H1 (cell line): ENCODE measurements around the gene MTFR1L. TPM values are rescaled to one million over a fixed set of nuclear protein-coding genes. Genes with fewer than 3 reads are reported as not detected.

Source experiments
- CTCF ChIA-PET: fragments of 300-600 bp; sonication (Branson Sonifier 250); formaldehyde crosslinking; loops from one replicate; lab custom pipeline; 2021; ENCODE audit not compliant: partially characterized antibody; lab: Charles Lee
- POLR2A ChIA-PET: fragments of 300-600 bp; sonication (Branson Sonifier 250); formaldehyde crosslinking; loops from one replicate; lab custom pipeline; 2021; ENCODE audit warnings: inconsistent platforms; ENCODE audit not compliant: partially characterized antibody; lab: Charles Lee
- DNase-seq, 2 experiments: peaks; one replicate each; pipeline versions ENCODE4 v3.0.0 to v3.0.0-alpha.2; 2010 to 2022; ENCODE audit warnings: low spot score in 2 of 2, low read depth in 1 of 2, mixed read lengths in 1 of 2
- FAIRE-seq: peaks from 2 replicates; lab custom pipeline; 2011; peaks lifted over from hg19 to GRCh38; lab: Jason Lieb, UNC
- H2AFZ ChIP-seq: 2 replicates; pipeline ENCODE4 v1.8.1; 2012; ENCODE audit warnings: low read length, inconsistent platforms
- H2AK5ac ChIP-seq: 2 replicates; pipeline ENCODE4 v1.6.1; 2013; ENCODE audit warnings: low read depth, low read length
- H2BK120ac ChIP-seq: replicated peaks from 2 replicates; pipeline ENCODE3; 2013; ENCODE audit warnings: low read depth, low read length, inconsistent platforms
- H2BK12ac ChIP-seq: 2 replicates; pipeline ENCODE4 v1.6.1; 2013; ENCODE audit warnings: low read depth, low read length
- H2BK15ac ChIP-seq: 2 replicates; pipeline ENCODE4 v1.6.1; 2013; ENCODE audit warnings: low read length
- H2BK20ac ChIP-seq: 2 replicates; pipeline ENCODE4 v1.6.1; 2013; ENCODE audit warnings: low read length
- H2BK5ac ChIP-seq: 2 replicates; pipeline ENCODE4 v1.6.1; 2013; ENCODE audit warnings: low read depth, low read length
- H3K14ac ChIP-seq: 2 replicates; pipeline ENCODE4 v1.6.1; 2013; ENCODE audit warnings: inconsistent platforms; ENCODE audit not compliant: insufficient read length
- H3K18ac ChIP-seq: 2 replicates; pipeline ENCODE4 v1.6.1; 2013; ENCODE audit warnings: low read length; ENCODE audit errors: extremely low read depth
- H3K23ac ChIP-seq: 2 replicates; pipeline ENCODE4 v1.6.1; 2013; ENCODE audit warnings: inconsistent platforms; ENCODE audit not compliant: insufficient read length
- H3K23me2 ChIP-seq: 2 replicates; pipeline ENCODE4 v1.6.1; 2013; ENCODE audit warnings: low read depth, low read length
- H3K27ac ChIP-seq: 2 replicates; pipeline ENCODE4 v1.6.1; 2011; ENCODE audit warnings: low read depth, low read length, inconsistent platforms
- H3K27me3 ChIP-seq, 4 experiments: replicated peaks in 1 of 4; 1 replicate in 1 of 4; 2 replicates in 3 of 4; pipeline versions ENCODE4 v1.6.1 to v1.8.1; 2011 to 2013; ENCODE audit warnings: low read length in 3 of 4, mild to moderate bottlenecking in 3 of 4, inconsistent platforms in 2 of 4, mixed read lengths in 2 of 4, moderate library complexity in 1 of 4; ENCODE audit not compliant: control insufficient read depth in 3 of 4, insufficient read depth in 3 of 4; ENCODE audit errors: extremely low read depth in 1 of 4
- H3K36me3 ChIP-seq, 4 experiments: 2 replicates each; pipeline versions ENCODE4 v1.6.1 to v1.8.1; 2011 to 2013; ENCODE audit warnings: mild to moderate bottlenecking in 4 of 4, low read length in 3 of 4, moderate library complexity in 2 of 4, control low read depth in 1 of 4, inconsistent platforms in 1 of 4; ENCODE audit not compliant: insufficient read depth in 4 of 4, control insufficient read depth in 2 of 4
- H3K4ac ChIP-seq: replicated peaks from 2 replicates; pipeline ENCODE3; 2013; ENCODE audit warnings: low read length, low read depth, mixed read lengths, inconsistent platforms; ENCODE audit not compliant: insufficient read length
- H3K4me1 ChIP-seq, 4 experiments: replicated peaks in 1 of 4; 1 replicate in 1 of 4; 2 replicates in 3 of 4; pipeline versions ENCODE4 v1.6.1 to v1.8.1; 2011 to 2013; ENCODE audit warnings: low read length in 3 of 4, inconsistent platforms in 2 of 4, mixed read lengths in 1 of 4; ENCODE audit not compliant: insufficient read depth in 4 of 4, control insufficient read depth in 3 of 4
- H3K4me2 ChIP-seq, 2 experiments: 2 replicates each; pipeline versions ENCODE4 v1.6.1 to v1.8.1; 2011 to 2013; ENCODE audit warnings: low read depth in 2 of 2, low read length in 2 of 2, control low read depth in 1 of 2, inconsistent platforms in 1 of 2, mild to moderate bottlenecking in 1 of 2; ENCODE audit not compliant: insufficient read depth in 1 of 2
- H3K4me3 ChIP-seq, 4 experiments: fragments of 200-600, 300-600 bp in 1 of 4; sonication (generic), shearing (Covaris generic), sonication (Bioruptor Twin) in 1 of 4; 2 replicates each; pipeline versions ENCODE4 v1.5.1 to v1.8.1; 2011 to 2016; ENCODE audit warnings: low read length in 4 of 4, low read depth in 3 of 4, control low read depth in 2 of 4, inconsistent platforms in 2 of 4, mild to moderate bottlenecking in 2 of 4, mixed read lengths in 1 of 4, moderate library complexity in 1 of 4; ENCODE audit not compliant: insufficient read depth in 2 of 4; ENCODE audit errors: extremely low read depth in 1 of 4
- H3K56ac ChIP-seq: replicated peaks from 2 replicates; pipeline ENCODE3; 2013; ENCODE audit warnings: low read depth, mild to moderate bottlenecking, mixed read lengths, low read length, inconsistent platforms; ENCODE audit not compliant: insufficient read length
- H3K79me1 ChIP-seq: 2 replicates; pipeline ENCODE4 v1.6.1; 2013; ENCODE audit warnings: low read depth, low read length, control low read depth
- H3K79me2 ChIP-seq, 2 experiments: 2 replicates each; pipeline versions ENCODE4 v1.6.1 to v1.8.1; 2012 to 2013; ENCODE audit warnings: low read length in 2 of 2, mild to moderate bottlenecking in 2 of 2, inconsistent platforms in 1 of 2; ENCODE audit not compliant: insufficient read depth in 2 of 2, control insufficient read depth in 1 of 2
- H3K9ac ChIP-seq, 4 experiments: replicated peaks in 1 of 4; 1 replicate in 1 of 4; 2 replicates in 3 of 4; pipeline versions ENCODE4 v1.6.1 to v1.8.1; 2011 to 2013; ENCODE audit warnings: low read depth in 3 of 4, low read length in 3 of 4, control low read depth in 2 of 4, mild to moderate bottlenecking in 2 of 4, moderate library complexity in 2 of 4, inconsistent platforms in 1 of 4; ENCODE audit errors: extremely low read depth in 1 of 4
- H3K9me3 ChIP-seq, 2 experiments: 2 replicates each; pipeline versions ENCODE4 v1.6.1 to v1.8.1; 2012 to 2013; ENCODE audit warnings: mild to moderate bottlenecking in 2 of 2, moderate library complexity in 2 of 2, control low read depth in 1 of 2, inconsistent platforms in 1 of 2, low read depth in 1 of 2, low read length in 1 of 2, mixed read lengths in 1 of 2; ENCODE audit not compliant: insufficient read depth in 2 of 2
- H4K20me1 ChIP-seq, 2 experiments: replicated peaks in 1 of 2; 2 replicates each; pipeline versions ENCODE3 to v1.8.1; 2011 to 2013; ENCODE audit warnings: inconsistent platforms in 2 of 2, low read length in 2 of 2, mild to moderate bottlenecking in 1 of 2; ENCODE audit not compliant: insufficient read depth in 2 of 2, control insufficient read depth in 1 of 2
- H4K5ac ChIP-seq: 2 replicates; pipeline ENCODE4 v1.6.1; 2013; ENCODE audit warnings: low read length, low read depth, mixed read lengths, inconsistent platforms; ENCODE audit not compliant: insufficient read length
- H4K8ac ChIP-seq: 2 replicates; pipeline ENCODE4 v1.8.0; 2013; ENCODE audit warnings: mild to moderate bottlenecking, moderate library complexity, low read length, inconsistent platforms; ENCODE audit not compliant: insufficient read depth; ENCODE audit errors: extremely low read depth
- H4K91ac ChIP-seq: replicated peaks from 2 replicates; pipeline ENCODE3; 2013; ENCODE audit warnings: low read length, mixed read lengths, inconsistent platforms; ENCODE audit not compliant: insufficient read length
- GTF2F1 ChIP-seq: IDR thresholded peaks from 2 replicates; pipeline ENCODE4 v1.6.1; 2012; ENCODE audit warnings: low read depth, low read length, improper control_type of control experiment, borderline replicate concordance
- JUND ChIP-seq: IDR thresholded peaks from 2 replicates; pipeline ENCODE4 v1.6.1; 2011; ENCODE audit warnings: mild to moderate bottlenecking, improper control_type of control experiment, low read length
- MAFK ChIP-seq: IDR thresholded peaks from 2 replicates; pipeline ENCODE4 v1.6.1; 2012; ENCODE audit warnings: low read depth, mild to moderate bottlenecking, improper control_type of control experiment, low read length
- PHF8 ChIP-seq: fragments of 200-600 bp; sonication (generic); conservative IDR thresholded peaks from 2 replicates; pipeline ENCODE4 v1.7.1; 2012; ENCODE audit warnings: low read depth, mild to moderate bottlenecking, inconsistent platforms, low read length, moderate library complexity
- SIN3A ChIP-seq, 2 experiments: IDR thresholded peaks in 1 of 2; conservative IDR thresholded peaks in 1 of 2; 2 replicates each; pipeline ENCODE4 v1.6.1; 2011 to 2012; ENCODE audit warnings: low read length in 2 of 2, improper control_type of control experiment in 1 of 2, low read depth in 1 of 2, mild to moderate bottlenecking in 1 of 2
- SP2 ChIP-seq: IDR thresholded peaks from 2 replicates; pipeline ENCODE4 v1.6.1; 2012; ENCODE audit warnings: mild to moderate bottlenecking, low read length, inconsistent platforms
- WGBS, 2 experiments: shearing (Covaris generic) in 1 of 2; methylation state at CpG; one replicate each; pipeline versions ENCODE4 v1.1.6 to v1.1.7; 2013 to 2015; ENCODE audit warnings: low lambda C conversion rate in 2 of 2, mixed read lengths in 2 of 2, inconsistent platforms in 1 of 2, low coverage in 1 of 2, missing lambda C conversion rate in 1 of 2; ENCODE audit not compliant: insufficient replicate concordance in 2 of 2, insufficient coverage in 1 of 2, insufficient read length in 1 of 2; ENCODE audit errors: extremely low coverage in 1 of 2, missing lambda C conversion rate in 1 of 2; 5-methylcytosine and 5-hydroxymethylcytosine counted together
- polyA plus RNA-seq, 7 experiments: library from polyadenylated mRNA; depleted of rRNA in 3 of 7; stranded (reverse) in 5 of 7; unstranded in 2 of 7; fragments of >200 nt in 5 of 7; fragments of 200-250 nt in 2 of 7; gene quantifications; 1 replicate in 5 of 7; 2 replicates in 1 of 7; 4 replicates in 1 of 7; pipeline versions ENCODE4 v1.2.1 to v1.2.3, GENCODE V29; 2011 to 2013; ENCODE audit warnings: missing spikeins in 2 of 7, mixed read lengths in 2 of 7
- total RNA-seq: library from RNA; stranded (reverse); fragmentation: NEBNext Ultra II Directional; extraction: Animal tissue kit (Norgen Biotek cat#: 25700); gene quantifications from 2 replicates; pipeline ENCODE4 v1.2.1, GENCODE V29; 2021
- TF ChIP-seq, protein P1 (sequence below): IDR thresholded peaks from 2 replicates; pipeline ENCODE4 v1.6.1; 2012; ENCODE audit warnings: inconsistent platforms

Gene MTFR1L
- total and polyA plus RNA-seq, 2 of the 8 experiments (the other 6 are each of a cell fraction or from before 2014, with no cell fraction given): 20.8 to 23.1 TPM

DNA sequence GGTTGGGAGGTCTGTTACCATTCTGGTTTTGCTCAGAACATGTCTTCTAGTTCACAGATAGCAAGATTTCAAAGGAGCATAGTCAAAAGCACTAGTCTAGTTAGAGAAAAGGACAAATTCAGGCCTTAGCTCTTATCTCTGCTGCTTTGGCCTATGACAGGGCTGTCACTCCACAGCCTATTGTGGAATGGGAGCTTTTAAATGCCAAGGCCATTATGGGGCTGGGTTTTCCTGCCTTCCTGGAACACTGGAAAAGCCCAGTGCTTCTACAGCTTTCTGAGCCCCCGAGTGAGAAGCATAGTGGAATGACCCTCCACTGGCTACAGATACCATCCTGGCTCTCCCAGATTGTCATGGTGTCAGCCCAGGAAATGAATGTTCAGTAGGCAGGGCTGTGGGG is 9.3 kb downstream of the MTFR1L start:
- Histone ChIP-seq H3K79me2 (no peaks in the 10 kb centered on the region), H2BK120ac (no peak overlapping the region), H3K9ac (no peak overlapping the region), H3K4me1 (no peaks in the 10 kb centered on the region), H3K18ac (no peak overlapping the region), H3K9me3 (no peaks in the 10 kb centered on the region), H3K4me3 (no peak overlapping the region), H4K91ac (no peak overlapping the region), H2AK5ac (no peak overlapping the region), H2BK15ac (no peak overlapping the region), H3K23ac (no peak overlapping the region), H3K79me1 (no peaks in the 10 kb centered on the region), H3K4ac (no peak overlapping the region), H3K14ac (no peak overlapping the region), H3K4me2 (no peak overlapping the region), H3K23me2 (no peaks in the 10 kb centered on the region), H2BK5ac (no peak overlapping the region), H2BK12ac (no peak overlapping the region), H3K27ac (no peak overlapping the region), H3K36me3 (peaks cover 19 to 63% (median 48%) of the 10 kb centered on the region in 4 experiments), H3K27me3 (no peaks in the 10 kb centered on the region), H4K8ac (no peak overlapping the region), H4K5ac (no peak overlapping the region), H2BK20ac (no peak overlapping the region), H4K20me1 (peaks cover 2 to 4% of the 10 kb centered on the region in 2 experiments), H3K56ac (no peak overlapping the region), H2AFZ (no peak overlapping the region)
- CTCF ChIA-PET: interaction anchor here (0.7 to 2.6 kb wide), 5 partner anchors 9 to 173 kb away, joined by 3 to 10 read pairs (median 4); partner anchors contain the start of genes MTFR1L and PAFAH2
- 94% methylated on average over 1 of the region's 1 CpG; no CpG with 5 or more reads in 1 of the 2 experiments for WGBS, 2 experiments
- DNase-seq (no peak), FAIRE-seq (no peak)
- TF ChIP-seq SP2: no peak
- no peak for TF ChIP-seq JUND
- TF ChIP-seq PHF8: no peak
- no peak for TF ChIP-seq MAFK
- no peak for TF ChIP-seq SIN3A (conservative IDR thresholded peaks at IDR 0.05 in 1 of 2, IDR thresholded peaks at IDR 0.05 in 1 of 2; ENCODE audit: low read depth in 1 of 2, low read length in 2 of 2)
- TF ChIP-seq, protein P1, sequence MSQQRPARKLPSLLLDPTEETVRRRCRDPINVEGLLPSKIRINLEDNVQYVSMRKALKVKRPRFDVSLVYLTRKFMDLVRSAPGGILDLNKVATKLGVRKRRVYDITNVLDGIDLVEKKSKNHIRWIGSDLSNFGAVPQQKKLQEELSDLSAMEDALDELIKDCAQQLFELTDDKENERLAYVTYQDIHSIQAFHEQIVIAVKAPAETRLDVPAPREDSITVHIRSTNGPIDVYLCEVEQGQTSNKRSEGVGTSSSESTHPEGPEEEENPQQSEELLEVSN: no peak
- TF ChIP-seq GTF2F1: no peak
- POLR2A ChIA-PET: interaction anchor here (1.1 to 2.4 kb wide), 4 partner anchors 9 to 256 kb away, joined by 3 to 14 read pairs (median 3); partner anchors contain the start of gene MTFR1L
